Colon (tissue), 2 donors: Measurements from ENCODE around the gene COG1.
"Not testable (repeated sequence)": the region's sequence is repeated elsewhere in the genome, so short reads cannot be mapped to it uniquely, and the experiment has no call there.

ENCODE experiments used
- FAIRE-seq: peaks from 2 replicates; lab custom pipeline; 2012; peaks lifted over from hg19 to GRCh38; lab: Jason Lieb, UNC
- donor health status: control.
- donor health status: control.

Gene COG1, protein sequence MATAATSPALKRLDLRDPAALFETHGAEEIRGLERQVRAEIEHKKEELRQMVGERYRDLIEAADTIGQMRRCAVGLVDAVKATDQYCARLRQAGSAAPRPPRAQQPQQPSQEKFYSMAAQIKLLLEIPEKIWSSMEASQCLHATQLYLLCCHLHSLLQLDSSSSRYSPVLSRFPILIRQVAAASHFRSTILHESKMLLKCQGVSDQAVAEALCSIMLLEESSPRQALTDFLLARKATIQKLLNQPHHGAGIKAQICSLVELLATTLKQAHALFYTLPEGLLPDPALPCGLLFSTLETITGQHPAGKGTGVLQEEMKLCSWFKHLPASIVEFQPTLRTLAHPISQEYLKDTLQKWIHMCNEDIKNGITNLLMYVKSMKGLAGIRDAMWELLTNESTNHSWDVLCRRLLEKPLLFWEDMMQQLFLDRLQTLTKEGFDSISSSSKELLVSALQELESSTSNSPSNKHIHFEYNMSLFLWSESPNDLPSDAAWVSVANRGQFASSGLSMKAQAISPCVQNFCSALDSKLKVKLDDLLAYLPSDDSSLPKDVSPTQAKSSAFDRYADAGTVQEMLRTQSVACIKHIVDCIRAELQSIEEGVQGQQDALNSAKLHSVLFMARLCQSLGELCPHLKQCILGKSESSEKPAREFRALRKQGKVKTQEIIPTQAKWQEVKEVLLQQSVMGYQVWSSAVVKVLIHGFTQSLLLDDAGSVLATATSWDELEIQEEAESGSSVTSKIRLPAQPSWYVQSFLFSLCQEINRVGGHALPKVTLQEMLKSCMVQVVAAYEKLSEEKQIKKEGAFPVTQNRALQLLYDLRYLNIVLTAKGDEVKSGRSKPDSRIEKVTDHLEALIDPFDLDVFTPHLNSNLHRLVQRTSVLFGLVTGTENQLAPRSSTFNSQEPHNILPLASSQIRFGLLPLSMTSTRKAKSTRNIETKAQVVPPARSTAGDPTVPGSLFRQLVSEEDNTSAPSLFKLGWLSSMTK

DNA sequence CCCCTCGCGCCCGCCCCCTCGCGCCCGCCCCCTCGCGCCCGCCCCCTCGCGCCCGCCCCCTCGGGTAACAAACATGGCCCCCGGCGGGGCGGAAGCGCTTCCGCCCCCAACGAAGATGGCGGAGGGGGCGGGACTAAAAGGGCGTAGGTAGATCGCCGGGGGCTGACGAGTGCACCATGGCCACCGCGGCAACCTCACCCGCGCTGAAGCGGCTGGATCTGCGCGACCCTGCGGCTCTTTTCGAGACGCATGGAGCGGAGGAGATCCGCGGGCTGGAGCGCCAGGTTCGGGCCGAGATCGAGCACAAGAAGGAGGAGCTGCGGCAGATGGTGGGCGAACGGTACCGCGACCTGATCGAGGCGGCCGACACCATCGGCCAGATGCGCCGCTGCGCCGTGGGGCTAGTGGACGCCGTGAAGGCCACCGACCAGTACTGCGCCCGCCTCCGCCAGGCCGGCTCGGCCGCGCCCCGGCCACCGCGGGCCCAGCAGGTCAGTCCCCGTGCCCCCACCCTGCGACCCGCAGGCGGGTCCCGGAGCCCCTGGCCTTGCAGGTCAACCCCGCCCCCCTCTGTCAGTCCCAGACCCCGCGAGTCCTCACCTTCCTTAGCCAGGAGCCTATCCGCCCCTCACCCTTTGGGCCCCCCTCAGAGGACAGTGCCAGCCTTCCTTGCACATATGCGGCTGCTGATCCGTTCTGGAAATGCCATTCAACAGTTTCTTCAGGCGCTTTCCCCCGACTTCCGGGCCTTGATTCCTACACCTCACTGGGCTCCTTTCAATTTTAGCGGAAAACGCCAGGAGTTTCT lies at the start of gene COG1:
COG1 (plus strand) TSS at position 162 of the 808 bp plus-strand sequence; CDS start at position 177, 15 bp downstream.
- no peak for FAIRE-seq

DNA sequence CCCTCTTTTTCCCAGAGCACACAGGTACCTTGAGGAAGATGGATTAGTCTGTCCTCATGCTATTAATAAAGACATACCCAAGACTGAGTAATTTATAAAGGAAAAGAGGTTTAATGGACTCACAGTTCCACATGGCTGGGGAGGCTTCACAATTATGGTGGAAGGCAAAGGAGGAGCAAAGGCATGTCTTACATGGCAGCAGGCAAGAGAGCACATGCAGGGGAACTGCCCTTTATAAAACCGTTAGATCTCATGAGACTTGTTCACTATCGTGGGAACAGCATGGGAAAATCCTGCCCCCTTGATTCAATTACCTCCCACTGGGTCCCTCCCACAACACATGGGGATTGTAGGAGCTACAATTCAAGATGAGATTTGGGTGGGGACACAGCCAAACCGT lies 48.6 kb upstream of the COG1 start:
- FAIRE-seq, result not testable (repeated sequence)

- no peak for FAIRE-seq
These were observed 47.2 kb upstream of the COG1 start for GRCh38 chr17:73145641-73146040.

- FAIRE-seq, result not testable (repeated sequence)
These were observed 45.1 kb upstream of the COG1 start for GRCh38 chr17:73147791-73148190.

DNA sequence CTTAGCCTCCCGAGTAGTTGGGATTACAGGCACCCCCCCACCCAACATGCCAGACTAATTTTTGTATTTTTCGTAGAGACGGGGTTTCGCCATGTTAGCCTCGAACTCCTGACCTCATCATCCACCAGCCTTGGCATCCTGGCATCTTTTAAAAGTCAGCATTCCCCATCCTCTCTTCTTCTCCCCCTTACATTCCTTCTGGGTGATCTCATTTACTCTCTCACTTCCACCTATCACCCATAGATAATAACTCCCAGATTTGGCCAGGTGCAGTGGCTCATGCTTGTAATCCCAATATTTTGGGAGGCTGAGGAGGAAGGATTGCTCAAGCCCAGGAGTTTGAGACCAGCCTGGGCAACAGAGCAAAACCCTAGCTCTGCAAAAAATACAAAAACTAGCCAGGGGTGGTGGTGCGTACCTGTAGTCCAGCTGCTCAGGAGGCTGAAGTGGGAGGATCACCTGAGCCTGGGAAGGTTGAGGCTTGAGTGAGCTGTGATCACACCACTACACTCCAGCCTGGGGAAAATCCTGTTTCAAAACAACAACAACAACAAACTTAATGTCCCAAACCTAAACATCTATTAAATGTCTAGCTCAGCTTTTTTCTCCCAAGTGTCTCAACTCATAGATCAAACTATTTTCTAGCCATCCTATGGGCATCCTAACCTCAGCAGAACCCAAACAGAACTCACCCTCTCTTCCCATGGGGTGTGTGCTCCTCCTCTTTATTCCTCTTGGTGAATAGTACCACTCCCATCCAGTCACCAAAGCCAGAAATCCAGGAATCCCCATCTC lies 44.1 kb upstream of the COG1 start:
- FAIRE-seq, result no peak

- not testable (repeated sequence) for FAIRE-seq
These were observed 42.1 kb upstream of the COG1 start for GRCh38 chr17:73150622-73151300.

DNA sequence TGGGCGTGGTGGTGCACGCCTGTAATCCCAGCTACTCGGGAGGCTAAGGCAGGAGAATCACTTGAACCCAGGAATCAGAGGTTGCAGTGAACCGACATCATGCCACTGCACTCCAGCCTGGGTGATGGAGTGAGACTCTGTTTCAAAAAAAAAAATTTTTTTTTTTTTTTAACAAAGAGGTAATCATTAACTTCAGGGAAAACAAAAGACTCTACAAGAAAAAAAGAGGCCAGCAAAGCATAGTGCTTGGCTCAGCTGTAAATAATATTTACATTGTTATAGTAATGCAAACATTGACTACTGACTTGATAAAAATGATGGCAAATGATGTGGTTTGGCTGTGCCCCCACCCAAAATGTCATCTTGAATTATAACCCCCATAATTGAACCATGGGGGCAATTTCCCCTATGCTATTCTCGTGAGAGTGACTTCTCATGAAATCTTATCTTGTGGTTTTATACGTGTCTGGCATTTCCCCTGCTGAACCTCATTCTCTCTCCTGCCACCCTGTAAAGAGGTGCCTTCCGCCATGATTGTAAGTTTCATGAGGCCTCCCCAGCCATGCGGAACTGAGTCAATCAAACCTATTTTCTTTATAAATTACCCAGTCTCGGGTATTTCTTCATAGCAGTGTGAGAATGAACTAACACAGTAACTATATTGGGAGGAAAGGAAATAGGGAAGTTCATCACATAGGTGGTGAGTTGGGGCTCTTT lies 40.8 kb upstream of the COG1 start:
- FAIRE-seq, result no peak

DNA sequence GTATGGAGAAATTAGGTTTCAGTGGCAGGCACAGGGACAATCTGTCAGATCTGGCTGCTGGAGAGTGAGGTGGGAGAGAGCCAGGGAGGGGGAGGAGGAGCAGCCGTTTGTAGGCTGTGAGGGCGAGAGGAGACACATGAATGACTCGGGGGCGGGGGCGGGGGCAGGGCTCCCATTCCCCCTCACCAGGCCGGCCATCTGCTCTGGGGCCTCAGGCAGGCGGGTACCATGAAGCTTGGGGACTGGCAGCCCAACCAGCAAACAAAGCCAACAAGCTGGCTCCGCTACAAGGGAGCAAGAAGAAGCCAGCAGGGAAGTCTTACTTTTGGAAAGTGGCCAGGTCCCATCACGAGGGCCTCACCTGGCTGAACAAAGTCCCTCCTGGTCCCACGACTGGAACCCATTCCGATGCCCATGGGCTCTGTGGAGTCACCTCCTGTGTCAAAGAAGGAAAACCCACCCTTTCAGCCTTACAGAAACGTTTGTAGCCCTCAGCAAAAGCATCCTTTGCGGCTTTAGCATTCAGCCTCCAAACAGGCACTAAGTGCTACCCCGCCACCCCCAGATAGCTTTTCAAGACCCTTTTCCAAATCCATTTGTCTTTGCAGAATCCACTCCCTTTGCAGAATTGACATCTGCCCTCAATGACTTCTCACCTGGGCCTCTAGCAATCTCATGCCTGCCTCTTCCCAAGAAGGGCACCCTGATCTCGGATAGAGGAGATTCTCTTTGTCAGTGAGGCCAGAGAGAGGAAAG lies 37.3 kb upstream of the COG1 start:
- no peak for FAIRE-seq

DNA sequence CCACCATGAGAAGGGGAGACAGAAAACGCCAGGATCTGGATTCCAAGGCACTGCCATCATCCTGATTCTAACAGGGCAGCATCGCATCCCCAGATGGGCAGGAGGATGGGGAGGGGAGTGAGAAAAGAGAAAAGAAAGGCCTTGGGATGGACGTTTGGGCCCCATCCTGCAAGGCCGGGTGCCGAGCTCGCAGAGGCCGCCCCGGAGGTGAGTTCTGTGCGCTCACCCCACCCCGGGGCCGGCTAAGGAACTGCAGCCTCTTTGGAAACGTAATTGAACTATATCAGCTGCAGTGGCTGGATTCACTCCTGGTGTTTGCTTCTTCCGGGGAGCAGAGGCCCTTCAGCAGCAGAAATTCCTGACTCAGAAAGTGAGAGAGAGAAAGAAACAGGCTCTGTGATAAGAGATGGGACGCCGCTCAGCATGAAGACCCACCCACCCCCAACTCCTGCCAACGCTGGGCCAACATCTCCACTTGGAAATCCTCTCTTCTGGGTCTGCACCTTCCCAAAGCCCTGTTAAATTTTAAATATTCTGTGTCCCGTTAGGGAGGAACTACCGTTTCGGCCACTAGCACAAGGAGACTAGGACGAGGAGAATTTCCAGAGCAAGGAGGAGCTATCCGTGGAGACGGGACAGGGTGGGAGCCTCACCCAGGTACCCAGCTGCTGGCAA lies 36.6 kb upstream of the COG1 start:
- FAIRE-seq, result no peak

GRCh38 chr17:73156887-73157520 lies 35.9 kb upstream of the COG1 start:
- FAIRE-seq, result no peak

GRCh38 chr17:73157521-73157890 lies 35.3 kb upstream of the COG1 start:
- no peak for FAIRE-seq

DNA sequence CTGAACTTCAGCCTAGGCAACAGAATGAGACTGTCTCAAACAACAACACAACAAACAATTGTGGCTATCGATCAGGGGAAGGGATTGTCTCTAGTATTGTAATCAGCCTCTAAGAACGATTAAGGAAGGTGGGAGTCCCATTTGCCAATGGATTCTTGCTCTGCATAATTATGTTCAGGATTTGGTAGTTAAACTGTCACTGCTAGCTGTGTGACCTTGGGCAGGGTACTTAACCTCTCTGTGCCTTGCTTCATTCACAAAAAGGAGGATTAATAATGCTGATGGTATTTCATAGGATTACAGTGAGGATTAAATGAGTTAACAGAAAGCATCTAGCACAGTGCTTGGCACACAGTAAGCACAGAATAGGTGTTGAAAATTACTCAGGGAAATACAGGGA lies 34.7 kb upstream of the COG1 start:
- FAIRE-seq, result no peak

DNA sequence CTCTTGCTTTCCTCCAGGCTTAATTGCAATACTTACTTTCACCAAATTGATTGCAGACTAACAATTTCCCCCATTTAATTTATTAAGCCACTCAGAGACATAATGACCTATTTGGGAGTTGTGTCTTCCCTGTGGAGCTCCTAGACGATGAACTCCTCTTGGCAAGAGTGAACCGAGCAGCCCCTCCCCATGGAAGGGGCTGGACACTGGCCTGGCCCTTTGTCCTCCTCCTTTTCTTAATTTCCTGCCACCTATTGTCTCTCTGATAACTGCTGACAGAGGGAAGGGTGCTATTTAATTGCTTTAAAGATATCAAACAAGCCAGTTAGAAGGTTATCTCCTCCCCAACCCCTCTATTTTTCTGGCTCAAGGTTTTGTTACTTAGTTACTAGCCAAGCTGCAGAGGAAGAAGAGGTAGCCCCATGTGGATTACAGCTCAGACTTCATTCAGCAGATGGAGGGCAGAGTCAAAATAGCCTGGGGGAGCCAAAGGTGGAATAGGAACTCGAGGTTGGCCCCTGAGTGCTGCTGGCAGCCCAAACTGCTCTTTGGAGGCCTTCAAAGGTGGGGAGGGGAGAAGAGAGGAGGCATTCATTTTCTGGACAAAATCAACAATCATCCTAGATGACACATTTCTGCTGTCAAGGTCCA lies 31.8 kb upstream of the COG1 start:
- no peak for FAIRE-seq

DNA sequence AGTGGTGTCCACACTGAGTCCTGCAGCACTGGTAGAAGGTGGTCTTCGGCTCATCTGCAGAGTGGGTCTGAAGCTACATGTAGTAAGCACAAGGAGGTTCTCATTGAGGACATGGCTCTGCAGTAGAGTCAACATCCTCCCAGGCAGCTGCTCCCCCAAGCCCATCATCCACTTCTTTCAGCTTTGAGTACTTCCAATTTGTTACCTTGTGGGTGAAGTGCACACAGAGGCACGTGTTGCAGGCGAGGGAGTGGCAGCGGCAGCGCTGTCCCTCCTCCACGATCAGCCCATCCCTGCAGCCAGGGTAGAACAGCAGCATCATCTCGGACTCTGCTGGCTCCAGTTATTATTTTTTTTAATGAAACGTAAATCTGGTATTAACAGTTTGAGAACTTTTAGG lies 29.8 kb upstream of the COG1 start:
- no peak for FAIRE-seq

DNA sequence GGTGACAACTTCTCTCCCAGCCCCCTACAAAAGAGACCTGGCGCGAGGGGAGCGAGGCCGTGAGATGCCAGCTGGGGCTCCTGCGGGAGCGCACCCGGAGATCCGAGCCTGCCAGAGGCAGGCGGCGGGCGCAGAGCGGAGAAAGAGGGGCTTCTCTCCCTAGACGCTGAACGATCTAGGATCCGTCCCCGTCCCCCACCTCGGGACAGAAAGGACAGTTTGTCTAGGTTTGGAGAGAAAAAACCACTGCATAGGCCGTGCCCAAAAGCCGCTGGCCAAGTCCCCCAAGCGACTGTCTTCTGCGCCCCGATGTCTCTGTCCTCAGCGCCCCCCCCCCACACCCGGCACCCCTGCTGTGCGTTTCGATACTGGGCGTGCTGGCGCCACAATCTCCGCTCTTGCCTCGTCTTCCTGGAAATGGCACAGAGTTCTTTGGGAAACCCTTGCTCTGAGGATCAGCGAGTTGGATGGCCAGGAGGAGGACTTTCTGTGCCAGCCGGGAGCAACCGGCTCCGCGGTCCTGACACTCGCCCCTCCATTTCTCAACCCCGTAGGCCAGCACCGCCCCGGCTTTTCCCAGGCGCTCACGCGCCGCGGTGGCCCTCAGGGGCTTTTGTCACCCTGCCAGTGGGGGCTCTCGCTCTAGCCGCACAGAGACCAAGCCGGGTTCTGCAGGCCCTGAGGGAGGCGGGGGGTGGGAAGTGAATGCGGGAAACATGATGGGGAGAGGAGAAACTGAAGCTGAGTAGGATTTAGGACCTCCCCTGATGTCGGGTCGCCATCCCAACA lies 27.0 kb upstream of the COG1 start:
- no peak for FAIRE-seq

DNA sequence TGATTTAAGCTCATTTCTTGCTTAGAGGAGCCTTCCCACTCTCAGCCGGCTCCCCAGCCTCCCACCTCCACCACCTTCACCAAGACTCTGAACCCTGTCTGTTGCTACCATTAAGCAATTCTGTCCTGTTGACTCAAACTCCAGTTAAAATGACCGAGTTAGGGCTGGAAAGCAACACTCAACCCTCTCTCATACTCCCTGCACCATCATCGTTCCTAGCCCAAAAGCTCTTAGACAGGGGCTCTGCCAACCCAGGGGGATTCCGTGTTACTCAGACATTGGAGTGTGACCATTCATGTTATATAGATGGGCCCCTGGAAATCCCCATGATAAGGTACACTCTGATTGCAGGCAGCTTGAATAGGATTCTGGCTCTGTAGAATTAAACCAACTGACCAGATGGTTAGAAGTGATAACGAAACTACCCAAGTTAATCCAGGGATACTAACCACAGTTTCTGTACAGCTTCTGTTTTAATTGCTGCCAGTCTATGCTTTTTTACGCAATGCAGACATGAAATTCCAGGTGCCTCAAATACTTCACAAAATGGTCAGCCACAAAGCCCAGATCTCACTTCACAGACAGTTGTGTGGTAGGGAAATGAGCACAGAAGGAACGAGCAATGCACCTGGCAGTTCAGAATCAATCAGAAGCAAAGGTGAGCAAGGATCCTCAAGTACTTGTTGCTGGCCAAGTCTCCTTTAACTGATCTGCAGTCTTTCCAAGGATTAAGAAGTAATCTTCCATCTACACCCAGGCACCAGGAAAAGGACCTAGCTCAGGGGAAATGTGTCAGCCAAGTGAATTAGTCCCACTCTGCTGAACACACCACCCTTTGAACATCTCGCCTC lies 25.9 kb upstream of the COG1 start:
- FAIRE-seq, result no peak
